K562 (cell line): ENCODE data around the gene PLPP4. TPM values are rescaled to one million over a fixed set of nuclear protein-coding genes. Genes with fewer than 3 reads are reported as not detected.

Experiments
- ATAC-seq: fragments of 200-7000 bp; cut with Tn5 transposase; 3 replicates; pipeline ENCODE4 v1.9.1; 2020; ENCODE audit warnings: moderate library complexity
- BruUV-seq: library from RNA; stranded (reverse); fragments of 400-500 nt; replicated peaks from 2 replicates; lab custom pipeline; 2021; lab: Mats Ljungman, UMichigan
- CTCF ChIA-PET: fragments of 300-600 bp; formaldehyde crosslinking; extraction: SDS; loops from one replicate; lab custom pipeline; 2021; ENCODE audit warnings: low intra/inter-chr PET ratio; lab: Yijun Ruan, JAX
- POLR2A ChIA-PET: fragments of 300-600, 350-650 bp; sonication (Branson Sonifier 250); formaldehyde crosslinking; extraction: SDS; loops from one replicate; lab custom pipeline; 2021; ENCODE audit warnings: antibody characterized with exemption, inconsistent platforms; lab: Yijun Ruan, JAX
- DNase-seq, 4 experiments: peaks; one replicate each; pipeline versions ENCODE4 v3.0.0 to v3.0.0-alpha.2; 2011 to 2018; ENCODE audit warnings: low spot score in 3 of 4, mixed read lengths in 3 of 4; ENCODE audit errors: extremely low read depth in 1 of 4
- FAIRE-seq: peaks from 2 replicates; lab custom pipeline; 2011; peaks lifted over from hg19 to GRCh38; lab: Jason Lieb, UNC
- H2AFZ ChIP-seq: 2 replicates; pipeline ENCODE4 v1.6.0; 2011; ENCODE audit warnings: low read depth, low read length, control low read depth, inconsistent platforms
- H3K27ac ChIP-seq: fragments of 200-600 bp; 3 replicates; pipeline ENCODE4 v1.8.0; 2011; ENCODE audit warnings: low read depth, mild to moderate bottlenecking, control low read depth, inconsistent platforms, low read length, moderate library complexity, mixed read lengths; ENCODE audit errors: extremely low read depth
- H3K27me3 ChIP-seq, 2 experiments: fragments of 300-600 bp in 1 of 2; 2 replicates in 1 of 2; 3 replicates in 1 of 2; pipeline versions ENCODE4 v1.6.0 to v1.8.0; 2011; ENCODE audit warnings: inconsistent platforms in 2 of 2, low read length in 2 of 2, mild to moderate bottlenecking in 1 of 2, mixed read lengths in 1 of 2, moderate library complexity in 1 of 2; ENCODE audit not compliant: control insufficient read depth in 2 of 2, insufficient read depth in 2 of 2
- H3K36me3 ChIP-seq: fragments of 300-600 bp; 3 replicates; pipeline ENCODE4 v1.8.0; 2011; ENCODE audit warnings: mild to moderate bottlenecking, low read length, inconsistent platforms; ENCODE audit not compliant: control insufficient read depth, insufficient read depth
- H3K4me1 ChIP-seq, 2 experiments: fragments of 200-600 bp in 1 of 2; replicated peaks in 1 of 2; 2 replicates in 1 of 2; 3 replicates in 1 of 2; pipeline versions ENCODE4 v1.5.1 to v1.8.0; 2011; ENCODE audit warnings: inconsistent platforms in 2 of 2, low read length in 2 of 2, mild to moderate bottlenecking in 1 of 2, mixed read lengths in 1 of 2, moderate library complexity in 1 of 2; ENCODE audit not compliant: control insufficient read depth in 2 of 2, insufficient read depth in 2 of 2
- H3K4me2 ChIP-seq: 2 replicates; pipeline ENCODE4 v1.6.1; 2011; ENCODE audit warnings: low read length, control low read depth, inconsistent platforms, mixed read lengths; ENCODE audit not compliant: insufficient read depth
- H3K4me3 ChIP-seq: fragments of 200-600 bp; sonication (generic), shearing (Covaris generic); 2 replicates; pipeline ENCODE4 v1.5.1; 2016; ENCODE audit warnings: control low read depth, inconsistent platforms
- H3K79me2 ChIP-seq: fragments of 200-600 bp; 3 replicates; pipeline ENCODE4 v1.8.0; 2011; ENCODE audit warnings: low read length, inconsistent platforms; ENCODE audit not compliant: control insufficient read depth, insufficient read depth
- H3K9ac ChIP-seq, 2 experiments: 2 replicates each; pipeline versions ENCODE4 v1.6.0 to v1.6.1; 2011; ENCODE audit warnings: low read depth in 2 of 2, low read length in 2 of 2, control low read depth in 1 of 2, inconsistent platforms in 1 of 2, mild to moderate bottlenecking in 1 of 2, mixed read lengths in 1 of 2; ENCODE audit not compliant: insufficient read depth in 1 of 2
- H3K9me1 ChIP-seq: one replicate; pipeline ENCODE4 v1.6.0; 2011; ENCODE audit warnings: inconsistent platforms, mild to moderate bottlenecking, low read length, moderate library complexity; ENCODE audit not compliant: control insufficient read depth, insufficient read depth
- H3K9me3 ChIP-seq: replicated peaks from 2 replicates; pipeline ENCODE4 v1.5.1; 2011; ENCODE audit warnings: low read depth, low read length, inconsistent platforms; ENCODE audit not compliant: control insufficient read depth, insufficient read depth
- H4K20me1 ChIP-seq: replicated peaks from 2 replicates; pipeline ENCODE4 v1.6.1; 2011; ENCODE audit warnings: low read length, inconsistent platforms, mixed read lengths; ENCODE audit not compliant: control insufficient read depth, insufficient read depth
- ATF4 ChIP-seq: fragments of 450-650 bp; formaldehyde crosslinking; IDR thresholded peaks from 2 replicates; pipeline ENCODE4 v1.4.0; 2022; ENCODE audit warnings: mild to moderate bottlenecking, moderate library complexity
- CTBP1 ChIP-seq: fragments of 450-650 bp; IDR thresholded peaks from 2 replicates; pipeline ENCODE4 v1.6.1; 2016; ENCODE audit warnings: borderline replicate concordance
- ELF1 ChIP-seq: fragments of 200-800 bp; sonication (Bioruptor generic); IDR thresholded peaks from 2 replicates; pipeline ENCODE4 v1.6.1; 2016; ENCODE audit warnings: missing genetic modification characterization, missing compliant biosample characterization
- MCM2 ChIP-seq: fragments of 450-650 bp; IDR thresholded peaks from 2 replicates; pipeline ENCODE4 v1.6.1; 2017; ENCODE audit warnings: low read depth, mild to moderate bottlenecking
- NCOR1 ChIP-seq: fragments of 450-650 bp; IDR thresholded peaks from 2 replicates; pipeline ENCODE4 v1.6.1; 2016; ENCODE audit warnings: mild to moderate bottlenecking, moderate library complexity
- NR0B1 ChIP-seq: fragments of 450-650 bp; IDR thresholded peaks from one replicate; pipeline ENCODE4 v1.6.1; 2018; ENCODE audit warnings: mild to moderate bottlenecking, moderate library complexity; ENCODE audit not compliant: partially characterized antibody
- NR4A1 ChIP-seq, 2 experiments: fragments of 250-450 bp in 1 of 2; fragments of 450-650 bp in 1 of 2; sonication (Bioruptor Pico) in 1 of 2; IDR thresholded peaks; 2 replicates each; pipeline versions ENCODE4 v1.4.0 to v1.6.1; 2016 to 2020; ENCODE audit warnings: mild to moderate bottlenecking in 2 of 2, missing compliant biosample characterization in 1 of 2, missing genetic modification characterization in 1 of 2, moderate library complexity in 1 of 2
- PTRF ChIP-seq: fragments of 450-650 bp; IDR thresholded peaks from 2 replicates; pipeline ENCODE4 v1.6.1; 2016; ENCODE audit warnings: mild to moderate bottlenecking, missing genetic modification characterization, missing compliant biosample characterization
- SAP30 ChIP-seq: fragments of 200-600 bp; sonication (generic); IDR thresholded peaks from 2 replicates; pipeline ENCODE4 v1.6.1; 2012; ENCODE audit warnings: borderline replicate concordance, low read depth, mild to moderate bottlenecking, moderate library complexity, low read length, control low read depth, inconsistent platforms; ENCODE audit not compliant: insufficient read depth, poor library complexity, severe bottlenecking
- SMC3 ChIP-seq: conservative IDR thresholded peaks from 2 replicates; pipeline ENCODE4 v1.6.1; 2011; ENCODE audit warnings: low read depth, low read length, improper control_type of control experiment; ENCODE audit not compliant: insufficient read depth
- SNIP1 ChIP-seq: fragments of 450-650 bp; IDR thresholded peaks from 2 replicates; pipeline ENCODE4 v1.7.1; 2017; ENCODE audit warnings: low read depth, mild to moderate bottlenecking
- ZNF134 ChIP-seq: fragments of 250-450 bp; sonication (Bioruptor Pico); conservative IDR thresholded peaks from 2 replicates; pipeline ENCODE4 v1.4.0; 2020
- ZNF239 ChIP-seq: fragments of 250-450 bp; sonication (Bioruptor Pico); IDR thresholded peaks from 2 replicates; pipeline ENCODE4 v1.4.0; 2020; ENCODE audit warnings: mild to moderate bottlenecking
- ZNF551 ChIP-seq: fragments of 250-450 bp; sonication (Bioruptor Pico); IDR thresholded peaks from 2 replicates; pipeline ENCODE4 v1.5.0; 2021; ENCODE audit warnings: mild to moderate bottlenecking, moderate library complexity
- ZNF57 ChIP-seq: fragments of 450-650 bp; formaldehyde crosslinking; IDR thresholded peaks from 2 replicates; pipeline ENCODE4 v1.4.0; 2020; ENCODE audit warnings: mild to moderate bottlenecking, moderate library complexity
- in situ Hi-C: fragments of 300-500 bp; cut with MboI; formaldehyde crosslinking; loops from 4 replicates; pipeline ENCODE4 v1.15.0; 2018; ENCODE audit warnings: inconsistent platforms, mixed read lengths
- intact Hi-C: fragments of 100-400 bp; cut with micrococcal nuclease; formaldehyde crosslinking; loops from 2 replicates; pipeline ENCODE4 v1.14.2; 2022
- polyA plus RNA-seq, 8 experiments: library from polyadenylated mRNA; depleted of rRNA in 4 of 8; stranded (reverse) in 5 of 8; unstranded in 3 of 8; fragments of >200 nt; fragmentation: Nextera tagmentation in 2 of 8; fragmentation: Illumina TruSeq in 1 of 8; extraction: Ambion mirVana in 2 of 8; extraction: Trizol in 1 of 8; gene quantifications; 2 replicates each; pipeline versions ENCODE4 v1.2.1 to v1.2.3, GENCODE V29; 2011 to 2014; ENCODE audit warnings: inconsistent platforms in 1 of 8, missing spikeins in 1 of 8
- total RNA-seq, 7 experiments: library from RNA; depleted of rRNA in 6 of 7; stranded (reverse); fragments of >200 nt in 6 of 7; fragmentation: Illumina TruSeq in 2 of 7; extraction: Trizol in 2 of 7; gene quantifications; 2 replicates each; pipeline versions ENCODE4 v1.2.1 to v1.2.3, GENCODE V29; 2011 to 2021; ENCODE audit warnings: low replicate concordance in 1 of 7
- TF ChIP-seq, protein P1 (sequence below): sonication (generic); formaldehyde crosslinking; IDR thresholded peaks from 2 replicates; pipeline ENCODE4 v1.8.1; 2023; ENCODE audit warnings: mild to moderate bottlenecking, missing genetic modification reagents
- TF ChIP-seq, protein P2 (sequence below): fragments of 450-650 bp; IDR thresholded peaks from 2 replicates; pipeline ENCODE4 v1.6.1; 2017; ENCODE audit warnings: antibody characterized with exemption

The PLPP4 gene
- total and polyA plus RNA-seq, 9 of the 15 experiments (the other 6 are each of a cell fraction or from before 2014, with no cell fraction given) = 0.08 TPM; not detected in 8

GRCh38 chr10:120610791-120611190, 153.8 kb downstream of the PLPP4 start:
- no peaks in the 10 kb centered on the region for H3K9me3 ChIP-seq
- in situ Hi-C loops (no loop called here), intact Hi-C loops (no loop called here)
- H3K27me3 ChIP-seq = no peaks in the 10 kb centered on the region
- H4K20me1 ChIP-seq = no peaks in the 10 kb centered on the region
- no peak overlapping the region for H3K27ac ChIP-seq
- H3K4me3 ChIP-seq = no peak overlapping the region
- H3K4me2 ChIP-seq = no peak overlapping the region
- no peaks in the 10 kb centered on the region for H3K79me2 ChIP-seq
- no peaks in the 10 kb centered on the region for H3K36me3 ChIP-seq
- FAIRE-seq (no peak), ATAC-seq (no peak), DNase-seq (no peak)
- ChIA-PET POLR2A (no interaction called here), CTCF (no interaction called here)
- no peak overlapping the region for H2AFZ ChIP-seq
- no peak overlapping the region for H3K9ac ChIP-seq
- no peaks in the 10 kb centered on the region for H3K9me1 ChIP-seq
- TF ChIP-seq ZNF239 (CRISPR knock-in tag) = no peak
- TF ChIP-seq SMC3 = no peak
- no peak for TF ChIP-seq MCM2
- TF ChIP-seq ZNF57 (CRISPR knock-in tag) = no peak
- no peak for TF ChIP-seq ZNF551 (CRISPR knock-in tag)
- TF ChIP-seq SAP30 = no peak
- TF ChIP-seq CTBP1 = no peak
- TF ChIP-seq ZNF134 (CRISPR knock-in tag) = no peak
- no peak for TF ChIP-seq NCOR1
- TF ChIP-seq, protein P1, sequence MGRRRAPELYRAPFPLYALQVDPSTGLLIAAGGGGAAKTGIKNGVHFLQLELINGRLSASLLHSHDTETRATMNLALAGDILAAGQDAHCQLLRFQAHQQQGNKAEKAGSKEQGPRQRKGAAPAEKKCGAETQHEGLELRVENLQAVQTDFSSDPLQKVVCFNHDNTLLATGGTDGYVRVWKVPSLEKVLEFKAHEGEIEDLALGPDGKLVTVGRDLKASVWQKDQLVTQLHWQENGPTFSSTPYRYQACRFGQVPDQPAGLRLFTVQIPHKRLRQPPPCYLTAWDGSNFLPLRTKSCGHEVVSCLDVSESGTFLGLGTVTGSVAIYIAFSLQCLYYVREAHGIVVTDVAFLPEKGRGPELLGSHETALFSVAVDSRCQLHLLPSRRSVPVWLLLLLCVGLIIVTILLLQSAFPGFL (CRISPR knock-in tag) = no peak
- TF ChIP-seq, protein P2, sequence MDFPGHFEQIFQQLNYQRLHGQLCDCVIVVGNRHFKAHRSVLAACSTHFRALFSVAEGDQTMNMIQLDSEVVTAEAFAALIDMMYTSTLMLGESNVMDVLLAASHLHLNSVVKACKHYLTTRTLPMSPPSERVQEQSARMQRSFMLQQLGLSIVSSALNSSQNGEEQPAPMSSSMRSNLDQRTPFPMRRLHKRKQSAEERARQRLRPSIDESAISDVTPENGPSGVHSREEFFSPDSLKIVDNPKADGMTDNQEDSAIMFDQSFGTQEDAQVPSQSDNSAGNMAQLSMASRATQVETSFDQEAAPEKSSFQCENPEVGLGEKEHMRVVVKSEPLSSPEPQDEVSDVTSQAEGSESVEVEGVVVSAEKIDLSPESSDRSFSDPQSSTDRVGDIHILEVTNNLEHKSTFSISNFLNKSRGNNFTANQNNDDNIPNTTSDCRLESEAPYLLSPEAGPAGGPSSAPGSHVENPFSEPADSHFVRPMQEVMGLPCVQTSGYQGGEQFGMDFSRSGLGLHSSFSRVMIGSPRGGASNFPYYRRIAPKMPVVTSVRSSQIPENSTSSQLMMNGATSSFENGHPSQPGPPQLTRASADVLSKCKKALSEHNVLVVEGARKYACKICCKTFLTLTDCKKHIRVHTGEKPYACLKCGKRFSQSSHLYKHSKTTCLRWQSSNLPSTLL = no peak
- TF ChIP-seq NR4A1 (CRISPR knock-in tag; IDR thresholded peaks at IDR 0.05) = no peak
- TF ChIP-seq NR4A1 (tag; IDR thresholded peaks at IDR 0.05) = no peak
- no peak for TF ChIP-seq PTRF (tag)
- no peak for TF ChIP-seq NR0B1
- no peak for TF ChIP-seq ELF1 (tag)
- TF ChIP-seq ATF4 (CRISPR knock-in tag) = no peak
- TF ChIP-seq SNIP1 = no peak
- no TSS peak for BruUV-seq
- no peaks in the 10 kb centered on the region for H3K4me1 ChIP-seq
